Gastroesophageal sphincter (tissue), 4 donors: ENCODE measurements around the gene SLC22A7. TPM values are rescaled to one million over a fixed set of nuclear protein-coding genes. Genes with fewer than 3 reads are reported as not detected.

Experiments used
- ATAC-seq: fragments of 150-250 bp; one replicate; pipeline ENCODE4 v1.9.1; 2016; ENCODE audit warnings: mild to moderate bottlenecking, moderate library complexity
- H3K27ac ChIP-seq, 4 donors: fragments of 200-600 bp; sonication (generic) in 3 of 4; 1 replicate in 3 of 4; 2 replicates in 1 of 4; pipeline ENCODE4 v1.5.1; 2016 to 2019
- H3K27me3 ChIP-seq: fragments of 200-600 bp; sonication (generic); one replicate; pipeline ENCODE4 v1.5.1; 2019
- H3K36me3 ChIP-seq, 2 donors: fragments of 200-600 bp; sonication (generic); one replicate each; pipeline ENCODE4 v1.5.1; 2019; ENCODE audit warnings: control low read depth in 1 of 2
- H3K4me1 ChIP-seq, 3 donors: fragments of 200-600 bp; sonication (generic); 1 replicate in 2 of 3; 2 replicates in 1 of 3; pipeline ENCODE4 v1.5.1; 2016 to 2019; ENCODE audit warnings: control low read depth in 2 of 3
- H3K4me3 ChIP-seq, 2 donors: fragments of 200-600 bp; sonication (generic); one replicate each; pipeline ENCODE4 v1.5.1; 2019; ENCODE audit warnings: mild to moderate bottlenecking in 1 of 2, moderate library complexity in 1 of 2
- H3K9me3 ChIP-seq, 3 donors: fragments of 200-600 bp; sonication (generic); one replicate each; pipeline ENCODE4 v1.5.1; 2017 to 2019; ENCODE audit warnings: control low read depth in 2 of 3
- CTCF ChIP-seq, 4 experiments: fragments of 200-600 bp in 2 of 4; fragments of 450-650 bp in 2 of 4; sonication (generic) in 1 of 4; IDR thresholded peaks; one replicate each; pipeline ENCODE4 v1.5.1; 2017 to 2019; ENCODE audit warnings: antibody characterized with exemption in 4 of 4, mild to moderate bottlenecking in 2 of 4, moderate library complexity in 2 of 4
- EP300 ChIP-seq: sonication (generic); formaldehyde crosslinking; IDR thresholded peaks from one replicate; pipeline ENCODE4 v1.6.1; 2017; ENCODE audit warnings: antibody characterized with exemption, mild to moderate bottlenecking
- POLR2A ChIP-seq, 2 donors: fragments of 450-650 bp; IDR thresholded peaks; one replicate each; pipeline ENCODE4 v1.6.1; 2017; ENCODE audit warnings: antibody characterized with exemption in 2 of 2, mild to moderate bottlenecking in 2 of 2, moderate library complexity in 1 of 2
- POLR2AphosphoS5 ChIP-seq: sonication (generic); formaldehyde crosslinking; IDR thresholded peaks from one replicate; pipeline ENCODE4 v1.6.1; 2017; ENCODE audit warnings: antibody characterized with exemption
- WGBS, 2 donors: methylation state at CpG; one replicate each; pipeline ENCODE4 v1.1.5; 2018; ENCODE audit warnings: low coverage in 1 of 2; 5-methylcytosine and 5-hydroxymethylcytosine counted together
- total RNA-seq, 4 donors: library from RNA; depleted of rRNA; stranded (reverse); fragments of >200 nt; gene quantifications; one replicate each; pipeline ENCODE4 v1.1.0, GENCODE V29; 2016

Gene SLC22A7
- total RNA-seq, 4 donors from 2014 or later: not detected

GRCh38 chr6:43303751-43304331, 5.8 kb downstream of the SLC22A7 start:
- ATAC-seq: no peak
- Histone ChIP-seq H3K4me3 (no peak overlapping the region), H3K27ac (no peak overlapping the region), H3K9me3 (no peaks in the 10 kb centered on the region), H3K27me3 (peaks cover 73% of the 10 kb centered on the region), H3K36me3 (no peaks in the 10 kb centered on the region), H3K4me1 (peaks cover 0 to 11% (median 9%) of the 10 kb centered on the region in 3 donors)
- no peak for TF ChIP-seq EP300
- no peak for TF ChIP-seq POLR2AphosphoS5
- TF ChIP-seq POLR2A (IDR thresholded peaks at IDR 0.05): no peak
- TF ChIP-seq CTCF (IDR thresholded peaks at IDR 0.05): no peak
- 40% methylated on average over 1 of the region's 8 CpGs; no CpG with 5 or more reads in 1 of the 2 donors for WGBS, 2 donors

- ATAC-seq: no peak
- Histone ChIP-seq H3K4me1 (peaks cover 0 to 16% (median 9%) of the 10 kb centered on the region in 3 donors), H3K27me3 (peaks cover 68% of the 10 kb centered on the region), H3K27ac (no peak overlapping the region), H3K4me3 (no peak overlapping the region), H3K9me3 (no peaks in the 10 kb centered on the region), H3K36me3 (no peaks in the 10 kb centered on the region)
- no peak for TF ChIP-seq POLR2AphosphoS5
- TF ChIP-seq POLR2A (IDR thresholded peaks at IDR 0.05): no peak
- TF ChIP-seq EP300: no peak
- TF ChIP-seq CTCF (IDR thresholded peaks at IDR 0.05): no peak
- 83% methylated on average over 1 to 2 of the region's 3 CpGs for WGBS, 2 donors
Observed at GRCh38 chr6:43304361-43304760, 6.3 kb downstream of the SLC22A7 start.

GRCh38 chr6:43304882-43305281, 6.8 kb downstream of the SLC22A7 start:
- Histone ChIP-seq H3K4me1 (peaks cover 0 to 17% (median 9%) of the 10 kb centered on the region in 3 donors), H3K27ac (no peak overlapping the region), H3K9me3 (no peaks in the 10 kb centered on the region), H3K4me3 (no peak overlapping the region), H3K27me3 (peaks cover 63% of the 10 kb centered on the region), H3K36me3 (no peaks in the 10 kb centered on the region)
- WGBS, 2 donors: 83% methylated on average over 1 of the region's 2 CpGs; no CpG with 5 or more reads in 1 of the 2 donors
- no peak for ATAC-seq
- TF ChIP-seq POLR2AphosphoS5 (no peak), POLR2A (IDR thresholded peaks at IDR 0.05) (no peak), EP300 (no peak), CTCF (IDR thresholded peaks at IDR 0.05) (no peak)

- no peak overlapping the region for H3K27ac ChIP-seq
- H3K36me3 ChIP-seq: no peaks in the 10 kb centered on the region
- TF ChIP-seq CTCF (IDR thresholded peaks at IDR 0.05) (no peak), EP300 (no peak), POLR2A (IDR thresholded peaks at IDR 0.05) (no peak), POLR2AphosphoS5 (no peak)
- H3K4me1 ChIP-seq: peaks cover 0 to 17% (median 9%) of the 10 kb centered on the region in 3 donors
- 87 to 92% methylated on average over 3 to 5 of the region's 7 CpGs for WGBS, 2 donors
- ATAC-seq: no peak
- H3K9me3 ChIP-seq: no peaks in the 10 kb centered on the region
- H3K4me3 ChIP-seq: no peak overlapping the region
- H3K27me3 ChIP-seq: peaks cover 53% of the 10 kb centered on the region
Observed at GRCh38 chr6:43306086-43306485, 8.0 kb downstream of the SLC22A7 start.

- Histone ChIP-seq H3K9me3 (no peaks in the 10 kb centered on the region), H3K4me3 (no peak overlapping the region), H3K27me3 (peaks cover 40% of the 10 kb centered on the region), H3K4me1 (peaks cover 0 to 17% (median 9%) of the 10 kb centered on the region in 3 donors), H3K27ac (no peak overlapping the region), H3K36me3 (no peaks in the 10 kb centered on the region)
- TF ChIP-seq EP300: no peak
- no peak for TF ChIP-seq POLR2A (IDR thresholded peaks at IDR 0.05)
- TF ChIP-seq POLR2AphosphoS5: no peak
- TF ChIP-seq CTCF (IDR thresholded peaks at IDR 0.05): no peak
- 85 to 100% methylated on average over 1 to 3 of the region's 5 CpGs for WGBS, 2 donors
- ATAC-seq: no peak
Observed at GRCh38 chr6:43307451-43308100, 9.5 kb downstream of the SLC22A7 start.
